Activated T-cell treated with anti-CD3 and anti-CD28 coated beads for 4 hours (primary cell): ENCODE results near the gene TEX28.
"Not testable (repeated sequence)": the region's sequence is repeated elsewhere in the genome, so short reads cannot be mapped to it uniquely, and the experiment has no call there.

Experiments
- DNase-seq: peaks from one replicate; pipeline ENCODE4 v3.0.0-alpha.2; 2020

Gene TEX28, protein sequence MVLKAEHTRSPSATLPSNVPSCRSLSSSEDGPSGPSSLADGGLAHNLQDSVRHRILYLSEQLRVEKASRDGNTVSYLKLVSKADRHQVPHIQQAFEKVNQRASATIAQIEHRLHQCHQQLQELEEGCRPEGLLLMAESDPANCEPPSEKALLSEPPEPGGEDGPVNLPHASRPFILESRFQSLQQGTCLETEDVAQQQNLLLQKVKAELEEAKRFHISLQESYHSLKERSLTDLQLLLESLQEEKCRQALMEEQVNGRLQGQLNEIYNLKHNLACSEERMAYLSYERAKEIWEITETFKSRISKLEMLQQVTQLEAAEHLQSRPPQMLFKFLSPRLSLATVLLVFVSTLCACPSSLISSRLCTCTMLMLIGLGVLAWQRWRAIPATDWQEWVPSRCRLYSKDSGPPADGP

DNA sequence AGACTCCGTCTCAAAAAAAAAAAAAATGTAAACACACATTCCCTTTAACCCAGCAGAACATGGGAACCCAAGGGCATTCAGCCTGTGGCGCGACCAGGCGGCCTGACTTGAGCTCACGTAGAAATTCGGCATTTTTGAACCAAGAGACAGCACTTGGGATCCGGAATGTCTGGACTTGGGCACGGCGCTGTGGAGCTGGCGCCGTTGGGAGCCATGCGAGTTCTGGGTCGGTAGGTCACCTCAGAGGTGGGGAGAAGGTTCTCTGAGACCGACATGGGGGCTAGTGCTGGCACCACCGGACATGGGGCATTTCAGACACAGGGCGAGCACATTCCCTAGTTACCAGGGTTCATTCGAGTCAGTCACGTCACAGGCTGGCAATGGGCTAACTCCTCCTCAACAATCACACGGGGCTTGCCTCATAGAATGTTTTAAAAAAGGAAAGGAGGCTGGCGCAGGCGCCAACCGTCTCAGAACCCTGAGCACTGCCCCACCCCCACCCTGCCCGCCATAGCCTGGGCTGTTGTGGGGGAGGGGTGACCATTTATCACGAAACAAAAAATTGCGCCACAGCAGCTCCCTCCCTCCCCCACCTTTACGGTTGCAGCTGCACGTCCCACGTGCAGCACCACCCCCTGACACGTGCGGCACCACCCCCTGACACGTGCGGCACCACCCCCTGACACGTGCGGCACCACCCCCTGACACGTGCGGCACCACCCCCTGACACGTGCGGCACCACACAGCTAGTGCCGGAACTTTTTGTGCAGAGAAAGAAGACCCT is at the start of gene TEX28:
TEX28 (minus strand) TSS at position 334 of the 784 bp plus-strand sequence. CDS start 3,007 bp downstream, outside the sequence.
- no peak for DNase-seq

DNA sequence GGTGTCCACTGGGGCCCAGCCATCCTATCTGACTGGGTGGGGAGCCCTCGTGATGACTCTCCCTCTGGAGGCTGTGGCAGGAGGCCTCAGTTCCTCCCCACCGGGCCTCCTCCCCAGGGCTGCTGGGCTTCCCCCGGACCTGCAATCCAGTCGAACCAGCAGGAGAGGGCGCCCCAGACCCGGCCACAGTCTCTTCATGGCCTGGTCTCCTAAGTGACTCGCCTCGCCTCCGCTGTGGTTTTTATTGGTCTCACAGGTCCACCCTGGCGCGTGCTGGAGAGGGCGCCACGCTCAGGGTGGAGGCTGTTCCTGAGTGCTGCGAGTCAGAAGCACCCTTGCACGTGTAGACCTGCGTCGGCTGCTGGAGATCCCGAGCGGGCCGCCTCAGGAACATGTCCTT is 48.7 kb upstream of the TEX28 start:
- DNase-seq, result not testable (repeated sequence)

DNA sequence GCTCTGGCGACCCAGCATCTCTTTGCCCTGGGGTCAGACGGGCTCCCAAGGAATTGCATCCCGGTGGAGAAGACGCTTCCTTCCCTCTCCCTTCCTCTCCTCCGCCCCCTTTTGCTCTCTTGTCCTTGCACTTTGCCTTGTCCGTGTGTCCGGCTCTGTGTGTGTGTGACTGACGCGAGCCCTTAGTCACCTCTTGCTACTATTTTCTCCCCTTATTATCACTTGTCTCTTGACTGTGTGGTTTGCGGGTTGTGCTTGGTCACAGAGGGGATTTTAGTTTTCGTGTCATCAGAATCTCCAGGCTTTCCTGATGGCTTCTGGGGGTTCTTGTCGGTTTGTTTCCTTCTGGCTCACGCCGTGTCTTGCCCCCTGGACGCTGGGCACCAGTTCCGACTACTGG is 48.1 kb upstream of the TEX28 start:
- not testable (repeated sequence) for DNase-seq

DNA sequence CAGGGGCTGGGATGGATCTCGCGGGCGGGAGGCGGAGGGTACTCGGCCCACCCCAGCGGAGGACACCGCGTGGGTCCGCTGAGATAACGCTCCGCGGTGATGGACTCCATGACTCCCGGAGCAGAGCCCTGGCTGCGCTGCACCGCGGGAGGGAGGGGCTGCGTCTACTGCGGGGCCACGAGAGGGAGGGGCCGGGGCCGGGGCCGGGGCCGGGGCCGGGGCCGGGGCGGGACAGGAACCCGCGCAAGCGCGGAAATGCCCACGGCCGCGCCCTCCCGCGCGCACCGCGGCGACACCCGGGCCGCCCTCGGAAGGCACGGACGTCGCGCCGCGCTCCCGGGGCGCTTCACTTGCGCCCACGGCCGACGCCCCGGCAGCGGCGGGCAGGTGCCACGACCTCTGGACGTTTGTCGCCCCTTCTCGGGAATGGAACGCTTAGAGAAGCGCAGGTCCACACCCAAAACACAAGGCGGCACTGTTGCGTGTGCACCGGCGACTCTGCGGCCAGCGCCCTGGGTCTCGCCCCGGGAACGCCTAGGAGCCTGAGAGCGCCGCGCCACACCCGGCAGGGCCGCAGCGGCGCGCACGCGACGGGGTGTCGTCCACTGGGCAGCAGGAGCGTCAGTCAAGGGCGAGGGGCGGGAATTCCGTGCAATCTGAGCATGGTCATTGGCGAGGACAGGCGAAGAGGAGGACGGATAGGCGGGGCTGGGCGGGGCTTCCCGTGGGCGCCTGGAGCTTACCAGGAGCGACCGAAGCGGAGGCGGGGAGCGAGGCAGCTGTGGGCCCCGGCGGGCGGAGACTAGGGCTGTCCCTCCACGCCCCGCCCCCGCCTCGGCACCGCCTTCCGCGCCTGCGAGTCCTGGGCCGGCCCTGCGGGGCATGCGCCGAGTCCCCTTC is 46.7 kb upstream of the TEX28 start:
- not testable (repeated sequence) for DNase-seq

DNA sequence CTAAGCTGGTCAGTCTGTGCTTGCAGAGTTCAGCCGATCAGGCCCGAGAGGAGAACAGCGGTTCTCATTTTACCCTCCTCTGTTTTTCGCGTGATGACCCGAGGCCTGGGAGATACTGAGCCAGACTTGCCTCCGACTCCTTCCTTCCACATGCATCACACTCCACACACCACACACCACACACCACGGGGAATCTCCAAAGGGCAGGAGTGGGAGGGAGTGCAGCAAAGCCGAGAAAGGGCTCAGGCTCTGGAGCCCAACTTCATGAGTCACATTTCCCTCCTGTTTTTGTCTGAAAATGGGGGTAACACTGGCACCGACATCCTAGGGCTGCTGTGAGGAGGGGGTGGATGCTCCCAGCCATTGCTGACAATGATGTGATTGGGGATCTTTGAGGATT is 39.6 kb upstream of the TEX28 start:
- no peak for DNase-seq

DNA sequence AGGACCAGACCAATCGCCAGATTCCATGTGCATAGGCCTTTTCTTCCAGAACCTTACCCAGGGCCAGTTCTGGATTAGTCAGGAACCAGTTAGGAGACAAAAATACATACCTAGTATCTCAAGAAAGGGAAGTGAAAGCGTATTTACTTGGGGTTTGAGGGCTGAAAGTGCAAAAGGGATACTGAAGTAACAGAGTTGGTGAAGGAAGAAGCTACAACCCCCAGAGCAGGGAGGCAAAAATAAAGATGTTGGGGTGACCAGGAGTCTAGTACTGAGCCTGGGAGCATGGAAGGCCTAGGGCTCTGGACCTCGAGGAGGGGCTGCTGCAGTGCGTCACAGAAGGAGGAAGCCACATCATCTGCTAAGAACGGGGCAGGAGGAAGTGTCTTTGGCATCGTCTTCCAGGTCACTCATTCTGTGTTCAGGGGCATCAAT is 38.9 kb upstream of the TEX28 start:
- DNase-seq, result no peak

DNA sequence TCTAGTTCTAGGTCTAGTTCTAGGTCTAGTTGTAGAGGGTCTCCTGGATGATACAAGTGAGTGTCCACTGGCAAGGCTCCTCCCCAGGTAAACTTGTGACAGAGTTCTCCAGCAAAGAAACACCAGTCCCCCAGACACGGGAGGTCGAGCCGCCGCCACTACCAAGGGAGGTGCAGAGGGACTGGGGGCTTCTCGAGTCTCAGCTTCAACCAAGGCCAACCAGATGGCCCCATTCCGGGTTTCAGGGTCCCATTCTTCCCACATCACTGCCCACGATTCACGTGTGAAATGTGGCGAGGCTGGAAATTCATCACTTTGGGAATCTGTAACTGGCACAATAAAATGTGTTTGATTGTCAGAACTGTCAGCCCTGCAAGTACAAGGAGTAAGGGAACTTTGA is 38.2 kb upstream of the TEX28 start:
- no peak for DNase-seq

DNA sequence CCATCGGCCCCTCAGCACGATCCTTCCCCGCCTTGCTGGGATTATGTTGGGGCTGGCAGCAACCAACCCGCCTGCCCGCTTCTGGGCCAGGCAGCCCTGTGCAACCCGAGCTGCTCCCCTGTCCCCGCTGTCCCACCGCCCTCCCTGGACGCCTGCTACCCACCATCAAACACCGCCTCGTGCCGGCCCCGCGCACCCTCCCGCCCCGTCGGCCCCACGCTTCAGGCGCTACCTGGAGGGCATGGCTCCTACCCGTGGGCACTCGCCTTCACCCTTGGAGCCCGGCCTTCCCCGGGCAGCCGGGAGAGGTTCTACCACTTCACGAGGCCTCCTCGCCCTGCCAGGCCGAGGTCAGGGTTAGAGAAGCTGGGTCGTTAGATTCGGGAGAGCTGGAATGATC is 37.6 kb upstream of the TEX28 start:
- DNase-seq, result no peak

DNA sequence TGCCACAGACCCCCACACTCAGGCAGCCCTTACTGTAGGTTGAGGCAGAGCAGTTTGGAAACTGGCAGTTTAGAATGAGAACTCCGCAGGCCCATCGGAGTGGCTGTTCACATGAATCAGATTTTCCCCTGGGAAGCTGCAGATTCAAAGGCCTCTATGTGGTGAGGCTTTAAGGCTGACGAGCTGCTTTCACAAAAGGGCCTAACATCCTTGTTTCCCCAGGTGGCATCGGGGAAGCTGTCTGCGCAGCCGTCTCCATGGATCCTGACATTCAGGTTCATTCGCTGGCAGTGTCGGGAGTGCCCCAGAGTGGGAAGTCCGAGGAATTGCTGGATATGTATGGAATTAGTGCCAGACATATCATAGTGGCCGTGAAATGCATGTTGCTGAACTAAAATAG is 34.4 kb upstream of the TEX28 start:
- DNase-seq, result no peak

DNA sequence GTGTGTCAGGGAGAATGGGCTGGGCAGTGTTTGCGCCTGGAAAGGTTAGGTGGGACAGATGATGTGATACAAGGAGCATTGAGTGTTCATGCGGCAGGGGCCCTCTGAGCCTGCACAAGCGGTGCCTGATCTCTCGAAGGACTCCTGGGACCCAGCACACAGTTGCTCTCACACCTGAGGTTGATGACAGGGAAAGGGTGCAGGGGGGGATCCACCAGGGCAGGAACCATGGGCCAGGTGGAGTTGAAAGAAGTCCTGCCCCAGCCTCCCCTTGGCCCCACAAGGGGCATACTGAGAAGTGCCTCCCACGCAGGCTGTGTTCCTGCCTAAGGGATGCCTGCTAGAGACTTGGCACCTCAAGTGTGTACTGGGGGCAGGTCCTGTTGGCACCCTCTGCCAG is 33.7 kb upstream of the TEX28 start:
- DNase-seq, result no peak

DNA sequence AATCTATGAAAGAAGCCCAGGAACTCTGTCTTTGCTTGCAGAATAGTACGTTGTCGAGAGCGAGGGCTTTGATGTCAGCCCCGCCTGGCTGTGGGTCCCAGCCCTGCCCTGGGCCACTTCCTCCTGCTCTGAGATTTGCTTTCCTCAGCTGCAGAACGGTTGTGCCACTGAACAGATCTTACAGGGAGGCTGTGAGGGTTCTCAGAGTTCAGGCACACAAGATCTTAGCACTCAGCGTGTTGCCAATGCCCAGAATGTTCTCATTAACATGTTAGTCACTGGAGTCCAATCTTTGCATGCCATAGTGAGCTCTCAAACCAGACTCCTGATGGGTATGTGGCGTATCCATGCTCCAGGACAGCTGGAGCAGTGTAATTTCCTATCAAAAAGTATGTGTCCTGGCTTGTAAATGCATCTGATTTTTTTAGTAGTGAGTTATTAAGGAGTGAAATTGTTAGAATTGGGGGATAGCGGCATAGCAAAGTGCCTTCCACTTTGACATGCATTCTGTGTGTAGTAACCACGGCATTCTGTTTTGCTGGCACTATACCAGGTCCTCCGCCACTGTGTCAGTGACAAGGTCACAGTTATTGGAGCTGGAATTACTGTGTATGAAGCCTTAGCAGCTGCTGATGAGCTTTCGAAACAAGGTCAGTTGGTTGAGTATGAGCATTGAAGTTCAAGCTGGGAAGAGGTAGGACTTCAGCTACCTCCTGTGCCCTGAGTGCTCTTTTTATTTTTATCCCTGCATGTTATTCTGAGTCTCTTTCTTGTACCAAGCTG is 32.3 kb upstream of the TEX28 start:
- no peak for DNase-seq

DNA sequence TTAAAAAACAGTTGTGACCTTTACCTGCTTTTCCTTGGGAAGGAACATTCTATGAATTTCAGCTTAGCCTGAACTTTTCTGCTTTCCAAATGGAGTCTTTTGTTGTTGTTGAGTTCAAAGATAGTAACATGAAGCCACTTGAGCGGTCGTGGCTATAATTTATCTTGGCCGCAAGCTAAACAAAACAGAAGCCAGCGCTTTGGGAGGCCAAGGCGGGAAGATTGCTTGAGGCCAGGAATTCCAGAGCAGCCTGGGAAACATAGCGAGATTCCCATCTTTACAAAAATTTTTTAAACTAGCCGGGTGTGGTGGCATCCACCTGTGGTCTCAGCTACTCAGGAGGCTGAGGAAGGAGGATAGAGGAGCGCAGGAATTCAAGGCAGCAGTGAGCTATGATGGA is 30.6 kb upstream of the TEX28 start:
- DNase-seq, result no peak

DNA sequence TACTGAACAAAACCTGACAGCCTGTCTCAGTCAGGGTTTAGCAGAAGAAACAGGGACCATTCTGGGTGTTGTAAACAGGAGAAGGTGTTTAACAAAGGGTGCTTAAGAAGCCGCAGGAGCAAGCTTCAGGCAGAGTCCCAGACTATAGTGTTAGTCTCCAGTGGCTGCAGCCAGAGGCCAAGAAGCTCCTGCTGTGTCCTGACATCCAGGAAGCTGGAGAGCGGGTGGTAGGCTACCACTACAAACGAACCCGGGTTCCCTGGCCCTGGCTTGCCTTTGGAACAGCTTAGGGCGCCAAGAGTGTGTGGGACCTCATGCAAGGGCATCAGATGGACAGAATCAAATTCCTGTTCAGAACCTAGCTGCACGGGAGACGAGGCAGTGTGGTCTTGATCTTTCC is 28.6 kb upstream of the TEX28 start:
- no peak for DNase-seq

DNA sequence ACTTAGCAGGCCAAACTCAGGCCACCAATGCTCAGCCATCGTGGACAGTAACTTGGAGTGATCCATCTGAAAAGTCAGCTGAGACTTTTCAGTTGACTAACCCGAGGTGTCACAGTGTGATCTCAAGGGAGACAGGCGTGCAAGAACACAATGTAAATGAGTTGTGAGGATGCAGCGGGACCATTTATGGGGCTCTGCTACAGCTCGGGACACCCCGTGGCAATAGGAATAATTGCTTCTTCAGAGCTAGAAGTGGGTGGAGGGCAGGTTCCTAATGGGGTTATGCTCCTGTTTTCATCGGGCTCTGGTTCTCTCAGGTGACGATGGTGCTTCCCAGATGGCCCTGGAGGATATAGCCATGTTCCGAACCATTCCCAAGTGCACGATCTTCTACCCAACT is 28.0 kb upstream of the TEX28 start:
- no peak for DNase-seq

DNA sequence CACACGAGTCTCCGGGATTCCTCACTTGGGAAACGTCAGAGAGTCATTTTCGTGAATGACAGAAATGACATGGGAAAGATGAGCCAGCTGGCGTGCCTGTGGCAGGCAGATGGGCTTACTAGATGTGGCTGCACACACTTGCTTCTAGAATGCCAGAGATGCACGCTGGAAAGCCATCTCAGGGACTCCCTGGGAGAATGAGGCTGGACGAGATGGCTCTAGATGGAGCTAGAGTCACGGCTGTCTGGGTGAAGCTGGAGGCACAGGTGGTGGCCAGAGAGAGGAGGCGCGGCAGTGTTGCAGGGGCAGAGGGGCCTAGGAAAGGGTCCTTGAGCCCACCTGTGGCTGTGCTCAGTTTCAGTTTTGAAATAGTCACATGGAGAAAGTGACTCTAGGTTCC is 26.7 kb upstream of the TEX28 start:
- DNase-seq, result no peak

DNA sequence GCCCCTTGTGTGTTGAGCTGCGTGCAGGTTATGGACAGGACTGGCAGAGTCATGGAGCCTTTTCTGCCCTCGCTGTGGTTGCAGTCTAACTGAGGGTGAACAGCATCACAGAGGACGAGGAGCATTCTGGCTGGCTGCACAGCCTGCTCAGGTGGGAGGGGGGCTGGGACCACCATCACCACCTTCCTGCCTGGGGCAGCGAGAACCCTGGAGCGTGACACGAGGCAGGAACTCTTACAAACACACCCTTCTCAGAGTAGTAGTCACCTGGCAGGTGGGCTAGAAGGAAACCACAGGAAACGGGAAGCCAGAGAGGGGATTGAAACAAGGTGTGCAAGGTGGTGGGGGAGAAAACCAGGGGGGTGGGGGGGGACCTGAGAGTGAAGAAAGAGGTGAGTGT is 26.2 kb upstream of the TEX28 start:
- no peak for DNase-seq

DNA sequence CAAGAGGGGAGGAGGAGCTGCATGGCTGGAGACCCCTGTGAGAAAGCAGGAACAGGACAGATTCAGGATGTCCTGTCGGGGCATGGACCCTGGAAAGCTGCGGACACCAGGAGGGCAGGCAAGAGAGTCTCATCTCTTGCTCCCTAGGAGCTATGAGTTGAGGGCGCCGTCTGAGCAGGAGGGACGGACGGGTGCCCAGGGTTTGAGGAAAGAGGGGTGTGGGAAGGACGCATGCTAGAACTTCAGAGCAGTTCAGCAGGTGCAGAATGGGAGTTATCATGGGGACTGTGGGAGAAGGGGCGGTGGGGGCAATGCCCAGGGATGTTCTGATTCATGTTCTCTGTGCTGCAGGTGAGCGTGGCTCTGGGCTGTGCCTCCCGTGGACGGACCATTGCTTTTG is 25.5 kb upstream of the TEX28 start:
- DNase-seq, result no peak

DNA sequence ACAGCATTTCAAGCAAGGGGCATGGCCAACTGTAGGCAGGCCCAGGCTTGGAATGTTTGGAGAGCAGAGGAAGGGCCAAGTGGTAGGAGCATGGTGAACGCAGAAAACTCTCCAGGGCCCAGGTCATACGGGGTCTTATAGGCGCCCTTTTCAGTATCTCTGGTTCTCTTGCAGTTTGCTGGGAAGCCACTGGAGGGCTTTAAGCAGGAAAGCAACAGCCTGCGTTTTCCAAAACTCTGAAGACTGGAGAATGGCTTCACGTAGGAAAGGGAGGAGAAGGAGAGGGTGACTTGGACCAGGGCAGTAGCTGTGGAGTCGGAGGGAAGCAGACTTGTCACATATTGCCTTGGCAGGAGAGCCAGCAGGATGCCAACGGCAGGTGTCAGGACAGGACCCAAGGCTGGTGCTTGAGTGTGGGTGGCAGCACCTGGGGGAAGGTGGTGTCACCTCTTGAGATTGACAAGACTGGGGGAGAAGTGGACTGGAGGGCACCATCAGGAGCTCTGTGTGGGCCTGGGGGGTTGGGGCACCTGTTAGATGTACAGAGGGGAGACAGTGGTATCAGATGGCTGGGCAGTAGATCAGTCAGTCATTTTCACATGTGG is 22.6 kb upstream of the TEX28 start:
- no peak for DNase-seq

DNA sequence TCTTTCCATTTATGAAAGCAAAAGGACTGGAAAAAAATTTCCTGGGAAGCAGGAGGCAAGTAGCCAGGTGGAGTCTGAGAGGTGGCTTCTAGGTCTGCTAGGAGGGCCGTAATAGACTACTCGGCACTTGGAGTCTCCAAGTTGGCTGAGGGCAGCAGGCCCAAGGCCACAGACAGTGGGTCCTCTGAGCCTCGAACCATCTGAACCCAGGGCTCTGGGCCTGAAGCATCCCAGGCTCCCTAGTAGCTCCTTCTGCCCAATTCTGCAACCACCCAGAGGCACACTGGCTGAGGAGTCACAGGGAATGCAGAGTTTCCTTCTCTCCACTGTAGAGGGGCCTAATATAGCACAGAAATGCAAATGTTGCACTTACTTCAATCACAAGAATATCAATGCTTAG is 20.5 kb upstream of the TEX28 start:
- no peak for DNase-seq

DNA sequence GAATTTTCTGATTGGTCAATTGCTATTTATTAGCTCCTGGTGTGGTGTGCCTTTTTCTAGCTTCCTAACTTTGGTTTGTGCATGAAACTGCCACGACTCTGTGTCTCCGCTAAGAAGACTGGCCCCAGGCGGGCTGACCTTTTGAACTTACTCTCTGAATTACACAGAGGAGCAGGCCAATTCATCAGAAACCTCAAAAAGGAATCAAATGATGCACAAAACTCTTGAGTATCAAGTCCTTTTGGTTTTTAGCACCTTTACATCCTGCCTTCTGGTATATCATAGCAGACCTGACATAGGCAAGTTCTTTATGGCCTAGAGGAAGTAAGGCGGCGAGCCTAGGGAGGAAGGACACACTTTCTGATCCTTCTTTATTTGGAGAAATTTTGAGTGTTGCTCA is 18.2 kb upstream of the TEX28 start:
- no peak for DNase-seq

DNA sequence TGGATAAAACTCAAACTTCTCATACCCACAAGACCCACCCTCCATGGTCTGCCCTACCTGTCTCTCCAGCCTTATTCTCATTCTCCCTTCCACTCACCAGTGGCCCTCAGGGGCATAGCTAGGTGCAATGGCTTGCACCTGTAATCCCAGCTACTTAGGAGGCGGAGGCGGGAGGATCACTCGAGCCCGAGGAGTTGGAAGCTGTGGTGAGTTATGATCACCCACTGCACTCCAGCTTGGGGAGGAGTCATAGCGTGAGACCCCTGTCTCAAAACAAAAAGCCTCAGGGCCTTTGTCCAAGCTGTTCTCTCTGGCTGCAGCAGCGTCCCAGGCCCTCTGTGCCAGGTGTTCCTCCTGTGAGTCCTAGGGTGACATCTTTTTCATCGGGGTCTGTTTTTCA is 17.2 kb upstream of the TEX28 start:
- DNase-seq, result no peak
